Measurements from ENCODE around the gene BTC. TPM values are rescaled to one million over a fixed set of nuclear protein-coding genes. Genes with fewer than 3 reads are reported as not detected.
"Not testable (repeated sequence)": the region's sequence is repeated elsewhere in the genome, so short reads cannot be mapped to it uniquely, and the experiment has no call there.

BTC gene, protein sequence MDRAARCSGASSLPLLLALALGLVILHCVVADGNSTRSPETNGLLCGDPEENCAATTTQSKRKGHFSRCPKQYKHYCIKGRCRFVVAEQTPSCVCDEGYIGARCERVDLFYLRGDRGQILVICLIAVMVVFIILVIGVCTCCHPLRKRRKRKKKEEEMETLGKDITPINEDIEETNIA
- 0.10 TPM for total RNA-seq

DNA sequence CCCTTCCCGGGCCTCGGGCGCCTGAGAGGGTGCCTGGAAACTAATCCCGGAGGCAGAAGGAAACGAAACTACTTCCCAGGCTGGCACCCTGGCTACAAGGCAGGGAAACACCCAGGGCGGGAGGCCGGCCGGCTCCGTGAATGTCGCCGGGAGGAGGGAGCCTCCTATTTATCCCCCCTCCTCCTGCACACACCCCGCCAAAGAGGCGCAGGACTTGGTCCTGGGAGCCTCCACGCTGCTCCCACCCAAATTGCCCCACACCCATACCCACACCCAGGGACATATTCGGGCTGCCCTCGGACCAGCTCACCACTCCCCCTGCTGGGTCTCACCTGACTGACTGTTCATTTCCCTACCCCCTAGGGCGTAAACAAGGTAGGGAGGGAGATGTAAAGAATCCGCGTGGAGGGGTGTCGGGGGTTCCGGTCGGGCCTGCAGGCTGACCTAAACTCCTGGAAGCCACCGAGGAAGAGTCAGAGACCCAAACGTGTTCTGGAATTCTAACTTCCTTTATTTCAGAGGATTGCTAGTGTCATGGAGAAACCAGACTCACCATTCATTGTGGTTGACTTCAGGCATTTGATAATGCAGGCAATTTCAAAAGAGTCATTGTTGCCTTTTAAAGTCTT, at the start of gene BTC:
Gene BTC, minus strand, starts transcription at position 142 of the 629 bp plus-strand sequence. CDS start 198 bp downstream, outside the sequence.
- peaks cover 37% of the 10 kb centered on the region for H3K27me3 ChIP-seq (ENCODE audit: insufficient read depth, low read length)
- no peak within 1 kb of the TSS for H3K4me3 ChIP-seq (ENCODE audit: low read length)
- H3K4me1 ChIP-seq (ENCODE audit: insufficient read depth, low read length) = no peaks in the 10 kb centered on the region
- no peaks in the 10 kb centered on the region for H3K9me3 ChIP-seq (ENCODE audit: low read depth, low read length)

- Histone ChIP-seq H3K9me3 (ENCODE audit: low read depth, low read length) (no peaks in the 10 kb centered on the region), H3K27me3 (ENCODE audit: insufficient read depth, low read length) (no peaks in the 10 kb centered on the region), H3K4me1 (ENCODE audit: insufficient read depth, low read length) (no peaks in the 10 kb centered on the region), H3K4me3 (ENCODE audit: low read length) (no peak overlapping the region)
Observed at GRCh38 chr4:74840936-74841509, 46.7 kb upstream of the BTC start.

- no peak overlapping the region for H3K4me3 ChIP-seq (ENCODE audit: low read length)
- no peaks in the 10 kb centered on the region for H3K4me1 ChIP-seq (ENCODE audit: insufficient read depth, low read length)
- H3K9me3 ChIP-seq (ENCODE audit: low read depth, low read length) = no peaks in the 10 kb centered on the region
- H3K27me3 ChIP-seq (ENCODE audit: insufficient read depth, low read length) = no peaks in the 10 kb centered on the region
Observed at GRCh38 chr4:74838746-74839370, 44.5 kb upstream of the BTC start.

DNA sequence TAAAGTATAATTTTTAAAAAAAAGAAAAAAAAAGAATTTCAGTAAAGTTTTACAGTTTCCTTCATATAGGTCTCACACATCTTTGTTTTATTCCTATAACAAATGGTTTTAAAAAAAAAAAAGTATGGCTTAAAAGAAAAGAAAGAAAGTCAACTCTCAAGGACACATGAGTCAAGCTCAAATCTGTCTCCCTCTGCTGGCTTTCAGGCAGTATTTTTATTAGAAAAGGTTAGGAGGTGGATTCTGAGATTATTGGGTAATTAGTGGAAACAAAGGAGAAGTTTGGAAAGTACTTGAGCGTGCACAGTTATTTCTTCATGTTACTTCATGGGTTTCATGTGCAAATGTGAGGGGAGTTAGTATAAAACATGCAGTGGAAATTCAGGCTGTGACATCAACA, 36.6 kb upstream of the BTC start:
- Histone ChIP-seq H3K4me3 (ENCODE audit: low read length) (no peak overlapping the region), H3K4me1 (ENCODE audit: insufficient read depth, low read length) (no peaks in the 10 kb centered on the region), H3K9me3 (ENCODE audit: low read depth, low read length) (no peaks in the 10 kb centered on the region), H3K27me3 (ENCODE audit: insufficient read depth, low read length) (no peaks in the 10 kb centered on the region)

- Histone ChIP-seq H3K9me3 (ENCODE audit: low read depth, low read length) (no peaks in the 10 kb centered on the region), H3K27me3 (ENCODE audit: insufficient read depth, low read length) (no peaks in the 10 kb centered on the region), H3K4me3 (ENCODE audit: low read length) (no peak overlapping the region), H3K4me1 (ENCODE audit: insufficient read depth, low read length) (no peaks in the 10 kb centered on the region)
Observed at GRCh38 chr4:74823194-74823593, 28.9 kb upstream of the BTC start.

- Histone ChIP-seq H3K27me3 (ENCODE audit: insufficient read depth, low read length) (no peaks in the 10 kb centered on the region), H3K9me3 (ENCODE audit: low read depth, low read length) (no peaks in the 10 kb centered on the region), H3K4me1 (ENCODE audit: insufficient read depth, low read length) (no peaks in the 10 kb centered on the region), H3K4me3 (ENCODE audit: low read length) (no peak overlapping the region)
Observed at GRCh38 chr4:74822603-74823002, 28.3 kb upstream of the BTC start.

DNA sequence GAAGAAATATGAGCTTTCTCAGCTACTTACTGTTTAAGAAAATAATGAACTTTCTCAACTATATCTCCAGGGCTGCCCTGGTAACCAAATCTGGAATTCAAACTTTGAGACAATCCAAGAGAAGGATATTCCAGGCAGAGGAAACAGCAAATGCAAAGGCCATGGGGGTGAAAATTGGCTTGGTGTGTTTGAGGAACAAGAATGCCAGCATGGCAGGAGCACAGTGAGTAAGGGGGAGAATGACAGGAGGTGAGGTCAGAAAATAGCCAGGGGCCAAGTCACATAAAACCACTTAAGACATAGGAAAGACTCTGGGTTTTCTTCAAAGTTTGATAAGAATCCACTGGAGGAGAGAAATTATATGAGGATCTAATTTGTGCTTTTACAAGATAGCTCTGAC, 27.2 kb upstream of the BTC start:
- Histone ChIP-seq H3K4me1 (ENCODE audit: insufficient read depth, low read length) (no peaks in the 10 kb centered on the region), H3K4me3 (ENCODE audit: low read length) (no peak overlapping the region), H3K27me3 (ENCODE audit: insufficient read depth, low read length) (no peaks in the 10 kb centered on the region), H3K9me3 (ENCODE audit: low read depth, low read length) (no peaks in the 10 kb centered on the region)

- H3K4me3 ChIP-seq (ENCODE audit: low read length) = no peak overlapping the region
Observed at GRCh38 chr4:74814052-74814451, 19.7 kb upstream of the BTC start.

DNA sequence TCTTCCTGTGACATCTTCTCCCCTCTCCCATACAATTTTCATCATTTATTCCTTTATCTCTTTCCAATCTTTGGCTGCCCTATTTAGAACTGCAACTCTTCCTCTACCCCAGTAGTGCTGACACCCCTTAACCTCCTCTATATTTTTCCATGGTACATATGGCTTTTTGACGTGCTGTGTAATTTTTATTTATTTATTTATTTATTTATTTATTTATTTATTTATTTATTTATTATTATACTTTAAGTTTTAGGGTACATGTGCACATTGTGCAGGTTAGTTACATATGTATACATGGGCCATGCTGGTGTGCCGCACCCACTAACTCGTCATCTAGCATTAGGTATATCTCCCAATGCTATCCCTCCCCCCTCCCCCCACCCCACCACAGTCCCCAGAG, 17.7 kb upstream of the BTC start:
- not testable (repeated sequence) for H3K27me3 ChIP-seq (ENCODE audit: insufficient read depth, low read length); H3K4me1 ChIP-seq (ENCODE audit: insufficient read depth, low read length); H3K9me3 ChIP-seq (ENCODE audit: low read depth, low read length); H3K4me3 ChIP-seq (ENCODE audit: low read length)

More at GRCh38 chr4:74814052-74814451, 19.7 kb upstream of the BTC start:
- H3K27me3 ChIP-seq (ENCODE audit: insufficient read depth, low read length) = no peaks in the 10 kb centered on the region
- no peaks in the 10 kb centered on the region for H3K4me1 ChIP-seq (ENCODE audit: insufficient read depth, low read length)
- no peaks in the 10 kb centered on the region for H3K9me3 ChIP-seq (ENCODE audit: low read depth, low read length)

GRCh38 chr4:74805601-74806000, 11.3 kb upstream of the BTC start:
- Histone ChIP-seq H3K4me3 (ENCODE audit: low read length) (no peak overlapping the region), H3K27me3 (ENCODE audit: insufficient read depth, low read length) (peaks cover 5% of the 10 kb centered on the region), H3K4me1 (ENCODE audit: insufficient read depth, low read length) (no peaks in the 10 kb centered on the region), H3K9me3 (ENCODE audit: low read depth, low read length) (no peaks in the 10 kb centered on the region)

- Histone ChIP-seq H3K4me1 (ENCODE audit: insufficient read depth, low read length) (no peaks in the 10 kb centered on the region), H3K27me3 (ENCODE audit: insufficient read depth, low read length) (peaks cover 7% of the 10 kb centered on the region), H3K9me3 (ENCODE audit: low read depth, low read length) (no peaks in the 10 kb centered on the region), H3K4me3 (ENCODE audit: low read length) (no peak overlapping the region)
Observed at GRCh38 chr4:74800310-74800709, 6.0 kb upstream of the BTC start.

- H3K4me3 ChIP-seq (ENCODE audit: low read length) = no peak overlapping the region
- peaks cover 37% of the 10 kb centered on the region for H3K27me3 ChIP-seq (ENCODE audit: insufficient read depth, low read length)
- H3K9me3 ChIP-seq (ENCODE audit: low read depth, low read length) = no peaks in the 10 kb centered on the region
- H3K4me1 ChIP-seq (ENCODE audit: insufficient read depth, low read length) = no peaks in the 10 kb centered on the region
Observed at GRCh38 chr4:74796631-74797030, 2.3 kb upstream of the BTC start.

DNA sequence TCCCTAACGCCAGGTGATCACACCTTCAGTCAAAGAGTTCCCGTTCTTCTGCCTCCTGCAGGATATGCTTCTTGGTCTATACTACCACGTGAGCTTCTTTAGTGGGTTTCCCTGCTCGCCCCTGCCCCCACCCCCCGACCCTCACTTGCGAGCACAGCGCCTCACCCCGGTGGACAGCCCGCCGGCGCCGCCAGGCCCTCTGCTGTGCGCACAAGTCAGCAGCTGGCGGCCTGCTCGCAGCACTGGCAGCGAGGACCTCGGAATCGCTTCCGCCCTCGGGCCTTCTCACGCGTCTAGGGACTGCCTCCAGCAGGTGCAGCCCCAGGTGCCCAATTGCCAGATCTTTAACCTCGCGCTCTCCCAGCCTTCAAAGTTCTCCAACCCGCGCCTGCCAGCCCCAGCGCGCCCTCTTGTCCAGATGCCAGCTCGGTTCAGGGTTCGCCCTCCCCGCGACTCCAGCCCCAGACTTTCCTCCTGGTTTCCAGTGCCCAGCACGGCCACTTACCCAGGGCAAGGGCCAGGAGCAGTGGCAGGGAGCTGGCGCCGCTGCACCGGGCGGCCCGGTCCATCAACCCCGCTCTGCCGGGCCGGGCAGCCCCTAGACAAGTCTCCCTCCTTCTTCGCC, 454 bp downstream of the BTC start:
- Histone ChIP-seq H3K4me3 (ENCODE audit: low read length) (no peak overlapping the region), H3K27me3 (ENCODE audit: insufficient read depth, low read length) (peaks cover 37% of the 10 kb centered on the region), H3K4me1 (ENCODE audit: insufficient read depth, low read length) (no peaks in the 10 kb centered on the region), H3K9me3 (ENCODE audit: low read depth, low read length) (no peaks in the 10 kb centered on the region)

DNA sequence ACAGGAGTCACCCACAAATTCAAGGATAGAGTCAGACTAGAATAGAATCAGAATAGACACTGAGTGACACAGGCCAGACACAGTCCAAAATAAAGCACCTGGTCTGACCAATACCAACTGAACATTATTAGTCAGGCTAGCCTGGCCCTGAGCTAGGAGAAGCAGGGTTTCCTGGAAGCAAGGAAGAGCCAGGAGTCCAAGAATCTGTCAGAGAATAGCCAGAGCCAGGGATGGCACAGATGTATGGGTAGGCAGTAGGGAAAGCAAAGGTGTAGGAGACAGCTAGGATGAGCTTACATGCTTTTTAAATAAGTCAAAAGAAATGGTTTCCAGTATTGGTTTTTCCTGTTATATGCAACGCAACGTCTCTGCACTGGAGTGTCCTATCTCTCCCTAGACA, 3.7 kb downstream of the BTC start:
- H3K4me1 ChIP-seq (ENCODE audit: insufficient read depth, low read length) = no peaks in the 10 kb centered on the region
- peaks cover 34% of the 10 kb centered on the region for H3K27me3 ChIP-seq (ENCODE audit: insufficient read depth, low read length)
- no peak overlapping the region for H3K4me3 ChIP-seq (ENCODE audit: low read length)
- H3K9me3 ChIP-seq (ENCODE audit: low read depth, low read length) = no peaks in the 10 kb centered on the region

GRCh38 chr4:74789518-74789917, 4.8 kb downstream of the BTC start:
- Histone ChIP-seq H3K4me1 (ENCODE audit: insufficient read depth, low read length) (no peaks in the 10 kb centered on the region), H3K27me3 (ENCODE audit: insufficient read depth, low read length) (peaks cover 23% of the 10 kb centered on the region), H3K4me3 (ENCODE audit: low read length) (no peak overlapping the region), H3K9me3 (ENCODE audit: low read depth, low read length) (no peaks in the 10 kb centered on the region)
